ENCODE results near the gene LBR.

The LBR gene

DNA sequence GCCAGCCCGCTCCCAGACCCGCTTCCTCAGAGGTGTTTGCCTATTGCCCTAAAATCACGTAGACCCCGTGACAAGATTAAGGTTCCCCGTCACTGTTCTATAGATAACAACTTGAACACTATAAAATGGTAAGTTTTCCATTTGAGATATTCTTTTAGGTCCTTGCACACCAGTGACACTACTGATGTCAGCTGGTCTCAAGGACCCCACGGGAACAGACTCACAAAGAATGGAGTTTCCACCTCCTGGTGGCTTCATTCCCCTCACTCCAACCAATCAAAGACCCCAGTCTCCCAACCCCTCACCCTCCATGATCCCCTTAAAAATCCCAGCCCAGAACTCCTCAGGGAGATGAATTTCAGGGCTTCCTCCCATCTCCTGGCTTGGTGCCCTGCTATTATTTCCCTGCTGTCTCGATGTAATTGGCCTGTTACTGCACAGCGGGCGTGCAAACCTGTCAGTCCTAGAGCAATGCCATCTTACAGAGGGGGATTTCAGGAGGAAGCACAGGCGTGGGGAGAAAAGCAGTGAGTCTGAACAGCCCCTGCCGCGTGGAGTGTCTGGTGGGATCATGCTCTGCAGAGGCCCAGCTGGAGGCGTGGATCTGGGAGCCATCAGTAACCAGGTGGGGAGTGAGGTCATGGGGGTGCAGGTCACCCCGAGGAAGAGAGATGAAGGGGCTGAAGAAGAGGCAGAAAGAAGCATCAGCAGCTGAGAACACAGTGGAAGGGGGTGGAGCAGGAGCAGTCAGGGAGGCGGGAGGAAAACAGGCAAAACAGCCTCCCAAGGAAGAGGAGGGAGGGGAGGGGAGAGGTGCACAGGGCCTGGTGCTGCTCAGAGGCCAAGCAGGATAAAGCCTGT is 35.1 kb upstream of the LBR start:
- no peak for DNase-seq

DNA sequence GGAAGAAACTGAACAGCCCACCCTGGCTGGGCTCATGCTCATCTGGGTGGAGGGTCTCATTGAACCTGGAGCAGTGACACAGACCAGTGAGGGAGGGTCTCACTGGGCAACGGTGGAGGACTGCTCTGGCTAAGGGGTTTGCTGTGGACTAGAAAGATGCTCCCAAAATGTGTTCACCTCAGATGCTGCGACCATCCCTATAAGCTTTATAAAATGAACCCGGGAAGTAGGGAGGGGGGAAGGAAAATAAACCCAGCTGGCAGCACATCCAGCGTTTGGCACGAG is 34.5 kb upstream of the LBR start:
- no peak for DNase-seq

DNA sequence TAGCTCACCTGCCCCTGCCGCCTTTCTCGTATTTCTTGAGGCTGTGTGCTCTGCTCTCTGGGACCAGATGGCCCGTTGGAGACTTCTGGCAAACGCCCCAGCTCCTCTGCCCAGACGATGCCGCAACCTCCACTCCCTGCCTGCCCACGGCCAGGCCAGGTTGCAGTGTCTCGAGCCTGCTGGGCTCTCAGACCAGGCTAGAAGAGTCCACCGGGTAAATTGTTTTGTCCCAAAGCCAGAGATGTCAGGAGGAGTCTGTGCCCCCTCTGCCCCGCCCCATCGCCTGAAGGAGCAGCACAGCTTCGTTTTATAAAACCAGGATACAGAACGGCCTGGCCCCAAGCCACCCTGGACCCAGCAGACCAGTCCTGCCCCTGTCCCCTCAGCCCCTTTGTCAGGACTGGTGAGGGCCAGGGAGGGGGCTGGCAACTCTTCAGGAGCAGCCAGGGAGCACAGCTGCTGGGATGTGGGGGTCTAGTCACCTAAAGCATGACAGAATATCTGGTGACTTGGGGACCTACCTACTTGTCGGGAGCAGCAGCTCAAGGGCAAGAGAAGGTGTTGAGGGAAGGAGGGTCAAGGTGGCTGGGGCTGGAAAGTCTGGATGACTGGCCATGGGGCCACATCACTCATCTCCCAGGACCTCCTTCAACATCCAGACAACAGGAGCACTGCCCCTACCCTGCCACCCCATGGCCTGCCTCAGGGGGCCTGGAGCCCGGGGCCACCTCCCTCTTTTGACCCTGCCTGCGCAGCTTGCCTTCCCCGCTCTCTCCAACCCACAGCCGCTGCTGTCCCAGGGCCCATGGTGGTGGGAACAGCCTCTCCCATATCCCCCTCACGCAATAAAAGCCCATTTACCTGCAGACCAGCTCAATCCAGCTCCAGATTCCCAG is 33.9 kb upstream of the LBR start:
- DNase-seq = no peak

DNA sequence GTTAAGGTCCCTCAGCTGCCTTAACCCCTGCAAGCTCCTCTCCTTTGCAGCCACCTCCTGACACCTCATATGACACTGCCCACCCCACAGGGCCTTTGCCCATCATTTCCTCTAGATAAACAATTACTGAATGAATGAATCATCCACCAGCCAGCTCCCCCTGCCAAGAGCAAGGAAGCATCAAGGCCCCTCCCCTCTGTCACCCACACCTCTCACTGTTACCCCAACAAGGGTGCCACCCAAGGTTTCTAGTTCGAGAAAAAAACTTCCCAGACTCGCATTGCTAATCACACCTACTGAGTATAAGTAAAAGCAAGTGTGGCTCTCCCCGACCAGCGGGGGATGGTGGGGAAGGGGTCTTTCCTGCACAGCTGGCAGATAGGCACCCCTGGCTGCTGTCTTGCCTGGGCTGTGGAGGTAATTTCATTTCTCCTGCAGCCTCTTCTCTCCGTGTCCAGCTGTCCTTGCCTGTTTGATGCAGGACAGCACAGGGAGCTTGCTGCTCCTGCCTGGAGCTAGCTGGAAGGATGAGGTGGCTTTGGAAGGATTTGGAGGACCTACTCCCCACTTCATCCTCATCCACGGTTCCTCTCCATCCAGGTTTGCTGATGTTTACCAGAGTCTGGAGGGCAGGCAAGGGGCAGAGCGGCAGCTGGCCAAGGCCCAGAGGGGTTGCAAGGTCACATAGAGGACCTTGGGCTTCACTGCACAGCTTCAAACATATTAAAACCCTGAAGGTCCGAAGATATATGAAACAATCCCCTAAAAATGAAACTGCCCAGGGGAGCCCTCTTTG is 33.1 kb upstream of the LBR start:
- DNase-seq = no peak

DNA sequence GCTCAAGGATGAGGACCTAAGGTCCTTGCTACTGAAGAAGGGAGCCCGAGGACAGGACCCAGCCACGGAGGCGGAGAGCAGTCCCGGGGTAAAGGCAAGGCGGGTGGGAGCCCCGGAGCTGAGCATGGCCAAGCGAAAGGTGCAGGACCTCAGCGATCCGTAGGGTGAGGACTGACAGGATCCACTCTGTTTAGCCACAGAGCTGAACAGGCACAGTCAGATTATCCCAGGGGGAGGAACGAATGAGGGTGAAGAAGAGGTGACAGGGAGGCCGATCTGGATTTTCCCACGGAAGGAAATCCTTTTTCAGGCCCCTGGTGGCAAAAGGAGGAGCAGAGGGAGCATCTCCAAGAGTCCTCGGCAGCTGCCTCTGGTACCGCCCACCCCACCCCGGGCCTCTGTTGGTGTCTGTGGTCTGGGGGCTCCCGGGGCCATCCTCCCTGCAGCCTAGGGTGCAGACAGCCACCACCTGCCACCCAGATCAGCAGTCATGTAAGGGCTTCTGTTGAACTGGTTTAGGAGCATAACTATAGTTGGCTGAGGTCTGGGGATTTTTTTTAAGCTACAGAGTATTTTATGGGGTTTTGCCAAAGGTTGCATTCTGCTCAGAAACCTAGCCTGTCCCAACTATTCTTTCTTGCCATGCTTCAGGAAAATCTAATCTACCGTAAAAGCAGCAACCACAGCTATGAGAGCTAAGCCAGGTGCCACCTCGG is 32.3 kb upstream of the LBR start:
- DNase-seq = no peak

DNA sequence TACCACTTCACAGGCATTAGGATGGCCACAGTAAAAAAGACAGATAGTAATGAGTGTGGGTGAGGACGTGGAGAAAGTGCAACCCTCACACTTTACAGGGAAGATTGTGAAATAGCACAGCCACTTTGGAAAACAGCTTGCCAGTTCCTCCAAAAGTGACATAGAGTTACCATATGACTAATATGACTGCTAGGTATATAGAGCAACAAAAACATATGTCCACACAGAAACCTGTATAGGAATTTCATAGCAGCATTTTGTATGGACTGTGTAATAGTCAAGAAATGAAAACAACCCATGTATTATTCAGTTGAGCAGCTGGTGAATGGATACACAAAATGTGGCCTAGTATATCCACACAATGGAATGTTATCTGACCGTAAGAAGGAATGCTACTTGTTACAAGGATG is 30.4 kb upstream of the LBR start:
- DNase-seq = peak; percentile 73 to 83

DNA sequence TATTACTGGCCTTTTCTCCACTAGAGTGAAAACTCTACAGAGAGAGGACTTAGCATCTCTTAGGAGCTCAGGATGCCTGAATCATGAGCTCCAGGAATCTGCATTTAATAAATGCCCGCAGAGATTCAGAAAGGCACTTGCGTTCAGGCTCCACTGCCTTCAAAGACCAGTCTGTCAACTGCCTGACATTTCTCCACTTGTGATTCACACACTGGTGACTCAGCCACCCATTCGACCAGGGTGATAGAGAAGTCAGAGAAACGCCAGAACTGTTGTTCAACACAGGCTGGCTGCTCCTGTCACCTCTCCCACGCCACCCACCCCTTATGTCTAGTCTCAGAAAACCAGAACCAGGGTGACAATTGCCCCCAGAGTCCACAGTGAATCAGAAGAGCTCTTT is 26.9 kb upstream of the LBR start:
- DNase-seq = peak; percentile 47 to 50

DNA sequence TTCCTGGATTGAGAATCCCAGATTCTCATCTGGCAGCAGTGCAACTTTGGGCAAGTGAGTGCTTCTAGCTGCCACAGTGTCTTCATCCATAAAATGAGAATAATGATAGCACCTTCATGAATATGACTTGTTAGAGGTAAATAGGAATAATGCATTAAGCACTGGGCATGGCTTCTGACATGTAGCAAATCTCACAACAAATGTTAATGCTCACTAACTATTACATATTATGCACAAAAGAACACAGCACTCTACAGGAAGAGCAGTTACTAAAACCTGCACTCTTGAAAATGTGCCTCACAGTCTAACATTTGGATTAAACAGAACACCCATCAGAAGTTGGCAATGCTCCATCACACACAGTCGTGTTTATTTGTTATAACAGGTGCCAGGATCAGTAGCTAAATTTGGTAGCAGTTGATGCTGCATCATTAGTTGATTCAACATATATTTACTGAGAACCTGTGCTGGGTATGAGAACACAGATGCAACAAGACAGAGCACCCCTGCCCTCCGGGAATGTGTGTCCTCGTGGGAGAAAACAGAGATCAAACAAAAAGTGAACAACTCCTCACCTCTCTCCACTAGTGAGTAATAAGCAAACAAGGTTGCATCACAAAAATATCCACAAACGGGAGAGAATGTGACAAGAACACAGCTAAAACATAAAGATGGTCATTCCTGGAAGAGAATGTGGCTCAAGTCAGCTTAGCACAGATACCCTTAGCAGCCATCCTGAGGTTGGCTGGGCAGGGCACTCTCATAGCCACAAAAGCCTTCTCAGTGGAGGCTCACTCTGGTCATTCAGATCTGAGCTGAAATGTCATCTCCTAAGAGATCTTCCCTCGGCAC is 26.2 kb upstream of the LBR start:
- DNase-seq = no peak

DNA sequence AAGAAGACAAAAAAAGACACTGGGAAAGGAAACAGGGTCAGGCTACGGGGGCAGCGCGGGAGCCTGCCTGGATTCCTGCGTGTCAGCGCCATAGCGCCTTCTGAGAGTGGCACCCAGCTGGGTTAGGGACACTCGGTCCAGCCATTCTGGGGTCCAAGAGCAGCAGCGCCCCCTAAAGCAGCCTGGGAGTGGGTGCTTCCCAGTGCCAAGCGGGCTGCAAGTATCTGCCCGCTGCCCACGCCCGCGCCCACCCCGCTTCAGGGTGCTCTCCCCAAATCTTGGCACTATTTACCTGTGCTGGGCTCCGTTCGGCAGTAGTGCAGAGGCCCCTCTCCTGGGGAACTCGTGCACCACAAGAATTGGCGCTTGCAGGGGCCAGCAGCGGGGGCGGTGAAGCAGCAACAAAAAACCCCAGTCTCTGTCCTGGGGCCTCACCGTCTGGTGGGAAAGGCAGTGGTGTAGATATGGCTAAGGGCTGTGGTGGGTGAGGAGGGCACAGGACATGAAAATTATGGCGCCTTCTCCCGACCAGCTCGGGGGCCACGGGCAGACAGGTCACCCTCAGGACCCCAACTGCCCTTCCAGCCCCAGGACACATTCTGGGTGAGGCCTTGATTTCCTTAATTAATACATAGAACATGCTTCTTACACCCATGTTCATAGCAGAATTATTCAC is 24.1 kb upstream of the LBR start:
- no peak for DNase-seq

DNA sequence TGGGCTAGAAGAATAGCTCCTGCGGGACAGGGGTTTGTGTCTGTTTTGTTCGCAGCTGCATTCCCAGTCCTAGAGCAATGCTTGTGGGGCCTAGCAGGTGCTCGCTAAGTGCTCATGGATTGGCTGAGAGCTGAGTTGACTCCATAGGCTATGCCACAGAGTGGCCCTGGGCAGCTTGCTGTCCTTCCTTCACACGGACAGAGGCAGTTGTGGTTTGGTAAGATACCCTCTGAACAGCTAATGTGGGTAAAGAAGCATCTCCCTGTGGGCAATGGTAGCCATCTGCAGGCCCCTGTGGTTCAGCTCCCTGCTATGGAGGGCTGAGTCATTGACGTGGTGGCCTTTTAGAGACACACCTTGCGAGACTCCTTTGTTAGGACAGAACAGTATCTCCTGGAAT is 23.5 kb upstream of the LBR start:
- DNase-seq = no peak

DNA sequence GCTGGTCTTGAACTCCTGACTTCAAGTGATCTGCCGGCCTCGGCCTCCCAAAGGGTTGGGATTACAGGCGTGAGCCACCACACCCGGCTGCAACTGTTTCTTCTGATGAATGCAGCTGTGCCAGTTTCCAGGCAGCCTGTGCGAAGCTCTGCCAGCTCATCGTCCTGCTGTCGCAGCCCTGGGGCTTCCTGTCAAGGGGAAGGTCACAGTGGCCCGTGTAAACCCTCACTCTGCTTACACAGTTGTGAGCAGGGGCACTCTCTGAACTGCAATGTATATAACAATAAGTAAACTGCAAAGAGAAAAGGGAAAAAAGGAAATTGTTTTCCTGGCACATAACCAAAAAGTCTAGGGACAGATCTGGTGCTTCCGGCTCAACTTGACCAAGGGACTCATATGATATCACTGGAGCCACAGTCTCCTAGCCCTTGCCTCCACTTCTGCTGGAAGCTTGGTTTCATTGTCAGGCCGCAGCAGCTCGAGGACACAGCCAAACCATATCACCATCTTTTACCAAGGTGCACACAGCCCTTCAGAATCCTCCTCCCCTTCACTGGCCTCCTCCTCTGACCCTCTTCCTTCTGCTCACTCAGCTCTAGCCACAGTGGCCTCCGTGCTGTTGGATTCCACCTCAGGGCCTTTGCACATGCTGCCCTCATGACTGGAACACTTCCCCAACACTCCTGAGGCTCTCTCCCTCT is 22.8 kb upstream of the LBR start:
- DNase-seq = peak in 1 of 2 experiments; percentile 4

DNA sequence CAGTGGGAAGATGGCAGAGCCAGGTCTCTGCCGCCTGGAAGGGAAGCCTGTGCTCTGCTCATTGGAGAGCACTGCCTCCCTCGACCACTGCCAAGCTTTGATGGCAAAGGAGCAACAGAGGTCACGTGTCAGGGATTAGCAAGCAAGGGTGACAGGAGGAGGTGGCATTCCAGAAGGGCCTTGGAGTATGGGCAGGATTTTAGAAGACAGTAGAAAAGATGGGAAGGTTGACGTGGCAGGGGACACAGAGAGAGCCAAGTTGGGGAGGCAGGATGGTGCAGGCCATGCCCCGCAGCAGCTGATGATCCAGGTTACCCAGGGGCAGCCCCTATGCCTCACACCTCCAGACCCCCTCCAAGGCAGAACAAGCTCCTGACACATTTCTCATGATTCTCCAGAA is 21.9 kb upstream of the LBR start:
- DNase-seq = no peak

DNA sequence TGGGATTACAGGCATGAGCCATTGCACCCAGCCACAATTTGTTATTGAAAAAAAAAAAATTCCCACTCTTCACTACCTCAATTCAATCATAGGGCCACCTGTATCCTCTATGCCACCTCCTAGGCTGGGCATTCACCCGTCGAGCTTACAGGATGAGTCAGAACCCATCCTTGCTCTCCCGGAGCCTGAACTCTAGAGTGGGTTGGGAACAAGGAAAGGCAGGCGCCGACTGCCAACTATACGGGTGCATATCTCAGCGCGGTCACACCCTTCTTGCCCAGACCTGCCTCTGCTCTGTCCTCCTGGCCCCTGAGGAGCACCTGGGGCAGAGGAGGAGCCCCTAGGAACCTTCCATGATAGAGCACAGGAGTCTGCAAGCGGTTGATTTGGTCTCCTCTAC is 21.4 kb upstream of the LBR start:
- DNase-seq = no peak

DNA sequence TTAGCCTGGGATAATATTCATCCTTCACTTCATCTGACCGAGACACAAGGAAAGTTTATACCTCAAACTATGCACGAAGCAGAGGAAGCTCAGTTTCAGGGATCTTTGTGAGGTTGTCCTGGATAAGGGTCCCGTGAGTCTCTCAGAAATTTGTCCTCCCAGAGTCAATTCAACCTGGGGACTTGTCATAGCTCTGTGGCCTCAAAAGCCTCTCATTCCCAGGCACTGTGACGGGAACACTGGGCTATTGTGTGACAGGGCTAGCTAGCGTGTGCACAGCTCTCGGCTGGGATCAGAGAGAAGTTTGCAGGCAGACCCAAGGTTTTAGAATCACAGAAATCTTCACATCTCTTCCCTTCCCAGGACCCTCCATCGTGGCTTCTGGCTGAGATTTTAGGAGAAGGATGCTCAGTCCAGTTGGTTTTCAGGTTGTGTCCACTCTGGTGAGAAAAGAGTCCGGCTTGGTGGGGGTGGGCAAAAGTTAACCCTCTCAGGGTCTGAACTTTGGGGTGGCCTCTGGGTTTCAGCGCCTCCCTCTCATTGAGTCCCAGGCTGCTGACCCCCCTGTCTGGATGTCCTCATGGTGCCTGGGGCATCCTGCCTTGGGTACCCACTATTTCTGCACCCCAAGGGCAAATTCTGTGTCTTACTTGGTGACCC is 20.4 kb upstream of the LBR start:
- DNase-seq = no peak

DNA sequence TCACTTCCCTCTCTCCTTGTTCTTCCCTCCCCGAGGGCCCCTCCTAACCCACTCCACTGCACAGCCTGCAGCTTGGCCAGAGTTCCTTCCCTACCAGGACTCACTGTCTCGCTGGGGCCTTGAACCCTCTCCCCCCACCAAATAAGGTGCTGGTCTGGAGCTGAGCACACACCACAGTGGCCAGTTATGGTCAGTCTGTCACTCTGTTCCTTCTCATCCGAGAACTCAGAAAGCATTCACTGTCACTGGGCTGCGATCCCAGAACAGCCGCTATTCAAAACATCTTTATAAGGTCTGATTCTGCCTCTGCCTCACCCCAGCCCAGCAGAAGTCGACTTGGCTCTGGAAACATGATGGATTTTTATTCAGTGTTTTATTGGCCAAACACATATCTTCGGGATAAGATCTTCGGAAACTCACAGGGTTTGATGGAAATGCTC is 19.8 kb upstream of the LBR start:
- DNase-seq = no peak

DNA sequence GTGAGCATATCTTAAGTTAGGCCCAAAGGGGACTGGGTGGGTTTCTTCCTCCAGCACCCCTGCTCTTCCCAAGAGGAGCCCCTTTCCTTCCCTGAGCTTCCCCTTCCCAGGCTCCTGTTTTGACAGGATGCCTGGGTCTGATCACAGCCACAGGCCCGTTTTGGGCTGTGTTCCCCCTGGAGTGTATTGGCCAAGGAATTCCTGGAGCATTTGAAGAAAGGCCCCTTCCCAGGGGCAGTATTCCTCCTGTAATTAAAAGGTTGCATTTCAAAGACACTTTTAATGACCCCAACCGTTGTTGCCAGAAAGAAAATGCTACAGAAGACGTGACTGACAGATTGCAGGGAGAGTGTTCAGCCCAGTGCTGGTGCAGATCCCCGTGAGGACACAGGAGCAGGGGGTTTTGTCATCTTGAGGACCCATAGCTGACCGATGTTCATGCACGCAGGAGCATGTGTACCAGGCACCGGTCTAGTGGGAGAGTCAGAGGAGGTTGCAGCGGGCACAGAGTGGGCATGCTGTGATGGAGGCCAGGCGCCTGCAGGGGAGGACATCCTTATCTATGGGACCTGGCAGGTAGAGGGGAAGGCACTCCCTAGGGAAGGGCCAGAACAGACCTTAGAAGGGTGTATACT is 19.3 kb upstream of the LBR start:
- no peak for DNase-seq

DNA sequence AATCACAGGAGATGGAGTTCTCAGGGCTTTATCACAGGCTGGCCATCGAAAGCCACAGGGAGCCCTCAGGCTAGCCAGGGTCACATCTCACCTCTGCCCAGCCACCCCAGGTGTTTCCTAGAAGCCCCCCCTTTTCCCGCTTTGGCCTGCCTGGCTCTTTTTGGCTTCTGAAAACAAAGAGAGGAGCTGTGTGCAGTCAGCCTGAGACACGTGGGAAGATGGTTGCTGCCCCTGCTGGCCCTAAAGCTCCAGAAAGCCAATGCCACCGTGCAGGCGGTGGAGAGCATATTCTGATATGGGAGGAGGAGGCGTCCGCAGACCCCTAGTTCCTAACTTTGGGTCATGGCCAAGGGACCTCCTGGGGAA is 18.7 kb upstream of the LBR start:
- DNase-seq = no peak

DNA sequence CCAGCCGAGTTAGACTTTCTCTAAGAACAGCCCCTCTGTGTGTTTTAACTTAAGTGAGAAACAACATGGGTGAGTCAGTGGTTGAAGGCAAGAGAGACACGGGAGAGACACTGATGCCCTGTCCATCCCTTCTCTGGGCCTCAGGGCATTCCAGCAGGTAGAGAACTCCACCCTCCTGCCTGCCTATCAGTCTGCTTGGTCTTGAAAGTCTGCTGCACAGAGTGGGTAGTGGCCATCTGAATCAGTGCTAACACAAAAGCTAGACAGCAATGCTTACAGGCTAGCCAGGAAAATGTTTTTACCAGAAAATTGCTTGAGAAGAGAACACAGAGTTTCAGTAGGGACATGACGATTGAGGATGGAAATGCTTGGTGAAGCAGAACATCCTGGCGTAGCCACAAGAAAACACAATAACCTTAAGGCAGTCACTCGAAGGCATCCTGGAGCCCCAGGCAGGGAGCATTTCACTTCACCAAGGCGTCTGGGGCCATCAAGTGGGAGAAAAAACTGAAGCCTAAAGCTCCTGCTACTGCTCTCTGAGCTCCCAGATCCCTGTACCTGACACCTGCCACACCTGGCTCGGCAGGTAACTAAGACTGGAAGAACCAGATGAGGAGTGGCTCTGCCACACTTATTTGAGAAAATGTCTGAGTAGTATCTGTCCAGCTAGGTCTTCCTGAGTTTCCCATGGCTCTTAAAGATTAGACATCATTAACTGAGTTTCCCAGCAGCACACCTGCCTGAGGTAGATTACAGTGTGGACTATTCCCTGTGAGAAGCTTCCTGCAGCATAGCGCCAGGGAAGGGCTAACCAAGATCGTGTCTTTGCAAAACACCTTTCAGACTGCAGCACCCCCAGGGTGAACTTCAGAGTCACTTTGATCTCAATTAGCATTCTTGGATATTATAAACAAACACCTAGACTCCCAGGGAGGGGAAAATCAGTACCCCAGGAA is 18.1 kb upstream of the LBR start:
- no peak for DNase-seq

Data from AML-193 (cell line).